A549 treated with ZK216348 at 1 μM for 4 hours (cell line): ENCODE measurements around the gene ST8SIA6. TPM values are rescaled to one million over a fixed set of nuclear protein-coding genes. Genes with fewer than 3 reads are reported as not detected.

Experiments used
- total RNA-seq: library from RNA; stranded (reverse); fragments of 200-300 nt; extraction: Qiagen RNA extraction; gene quantifications from 5 replicates; pipeline ENCODE4 v1.2.3, GENCODE V29; 2022; ENCODE audit warnings: low read depth

The ST8SIA6 gene, protein sequence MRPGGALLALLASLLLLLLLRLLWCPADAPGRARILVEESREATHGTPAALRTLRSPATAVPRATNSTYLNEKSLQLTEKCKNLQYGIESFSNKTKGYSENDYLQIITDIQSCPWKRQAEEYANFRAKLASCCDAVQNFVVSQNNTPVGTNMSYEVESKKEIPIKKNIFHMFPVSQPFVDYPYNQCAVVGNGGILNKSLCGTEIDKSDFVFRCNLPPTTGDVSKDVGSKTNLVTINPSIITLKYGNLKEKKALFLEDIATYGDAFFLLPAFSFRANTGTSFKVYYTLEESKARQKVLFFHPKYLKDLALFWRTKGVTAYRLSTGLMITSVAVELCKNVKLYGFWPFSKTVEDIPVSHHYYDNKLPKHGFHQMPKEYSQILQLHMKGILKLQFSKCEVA
- 0.06 to 0.08 TPM in 2 of 5 replicates, not detected in the others for total RNA-seq

DNA sequence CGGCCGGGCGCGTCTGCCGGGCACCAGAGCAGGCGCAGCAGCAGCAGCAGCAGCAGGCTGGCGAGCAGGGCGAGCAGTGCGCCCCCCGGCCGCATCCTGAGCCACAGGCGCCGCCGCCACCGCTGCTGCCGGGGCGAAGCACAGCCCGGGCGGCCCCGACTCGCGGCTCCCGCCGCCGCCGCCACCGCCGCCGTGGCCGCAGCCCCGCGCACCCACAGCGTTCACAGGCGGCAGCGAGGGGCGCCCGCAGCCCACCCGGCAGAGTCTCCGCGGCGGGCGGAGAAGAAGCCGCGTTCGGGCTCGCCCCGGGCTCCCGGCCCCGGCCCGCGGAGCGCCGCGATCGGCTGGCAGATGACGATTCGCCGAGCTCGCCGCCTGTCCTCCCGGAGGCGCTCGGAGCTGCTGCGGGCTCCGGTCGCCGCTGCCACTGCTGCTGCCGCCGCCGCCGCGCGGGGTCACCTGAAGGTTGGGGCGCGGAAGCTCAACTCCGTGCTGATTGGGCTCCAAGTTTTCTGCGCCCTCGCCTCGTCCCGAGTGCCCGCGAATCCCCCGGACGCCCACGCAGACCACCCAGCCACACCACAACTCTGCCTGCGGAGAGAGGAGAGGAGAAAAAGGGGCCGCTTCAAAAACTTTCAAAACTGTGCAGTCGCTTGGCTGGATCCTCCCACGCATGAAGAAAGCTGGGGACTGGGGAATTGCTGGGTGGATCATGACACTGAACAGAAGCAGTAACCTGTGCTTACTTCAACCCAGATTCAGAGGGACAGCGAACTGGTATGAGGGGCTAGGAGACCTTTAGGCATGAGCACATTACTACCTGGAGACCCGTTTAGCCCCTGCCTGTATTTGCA is at the start of gene ST8SIA6:
Gene ST8SIA6, minus strand, starts transcription at position 435 of the 854 bp plus-strand sequence. Its CDS starts 340 bp downstream, at position 95.

Other genes starting within 250 kb of the ST8SIA6 start
- gene VIM, start 226.4 kb downstream of the ST8SIA6 start, total RNA-seq: 1,461 to 1,843 TPM (median 1,788 TPM) in 5 replicates
- gene HACD1, start 162.8 kb upstream of the ST8SIA6 start, total RNA-seq: 40.1 to 60.5 TPM (median 55.2 TPM) in 5 replicates
- 21.0 to 29.0 TPM (median 25.7 TPM) in 5 replicates for gene STAM, start 189.6 kb upstream of the ST8SIA6 start, total RNA-seq